Measurements from ENCODE around the gene TJAP1.

- no peak for TF ChIP-seq CTCF (IDR thresholded peaks at IDR 0.05)
- no peak for TF ChIP-seq POLR2A (IDR thresholded peaks at IDR 0.05)
Observed at GRCh38 chr6:43448916-43449315, 28.5 kb upstream of the TJAP1 start.
